Measurements from ENCODE around the gene LCN9. TPM values are rescaled to one million over a fixed set of nuclear protein-coding genes. Genes with fewer than 3 reads are reported as not detected.

Gene LCN9
- total and polyA plus RNA-seq, 2 experiments from 2014 or later, result not detected

DNA sequence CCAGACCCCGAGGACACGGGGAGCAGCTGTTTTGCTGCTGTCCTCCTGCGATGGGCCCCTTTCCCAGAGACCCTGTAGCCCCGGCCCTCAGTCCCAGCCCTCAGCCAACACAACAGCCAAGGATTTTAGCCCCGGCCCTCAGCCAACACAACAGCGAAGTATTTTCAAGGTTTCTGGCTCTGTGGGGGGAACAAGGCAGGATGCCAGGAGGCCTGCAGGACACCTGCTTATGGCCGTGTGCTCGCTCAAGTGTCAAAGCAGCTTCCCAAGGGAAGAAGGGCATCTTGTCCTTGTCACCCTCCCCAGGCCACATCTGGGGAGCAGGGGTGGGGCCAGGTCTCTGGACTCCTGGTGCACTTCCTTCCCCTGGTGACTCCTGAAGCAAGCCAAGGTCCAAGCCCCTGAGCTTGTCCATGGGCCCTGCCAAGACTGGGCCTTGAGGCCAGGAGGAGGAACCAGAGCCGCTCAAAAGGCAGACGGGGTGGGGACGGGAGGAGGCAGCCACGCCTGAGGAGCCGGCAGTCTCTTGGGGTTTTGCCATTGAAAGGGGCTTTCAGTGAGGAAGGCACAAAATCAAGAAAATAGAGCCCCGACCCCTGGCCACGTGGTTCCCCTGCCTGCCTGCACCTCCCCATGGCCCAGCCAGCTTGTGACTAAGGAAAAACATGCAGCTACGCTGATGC is 49.6 kb downstream of the LCN9 start (continued):
- TF ChIP-seq, protein P1, sequence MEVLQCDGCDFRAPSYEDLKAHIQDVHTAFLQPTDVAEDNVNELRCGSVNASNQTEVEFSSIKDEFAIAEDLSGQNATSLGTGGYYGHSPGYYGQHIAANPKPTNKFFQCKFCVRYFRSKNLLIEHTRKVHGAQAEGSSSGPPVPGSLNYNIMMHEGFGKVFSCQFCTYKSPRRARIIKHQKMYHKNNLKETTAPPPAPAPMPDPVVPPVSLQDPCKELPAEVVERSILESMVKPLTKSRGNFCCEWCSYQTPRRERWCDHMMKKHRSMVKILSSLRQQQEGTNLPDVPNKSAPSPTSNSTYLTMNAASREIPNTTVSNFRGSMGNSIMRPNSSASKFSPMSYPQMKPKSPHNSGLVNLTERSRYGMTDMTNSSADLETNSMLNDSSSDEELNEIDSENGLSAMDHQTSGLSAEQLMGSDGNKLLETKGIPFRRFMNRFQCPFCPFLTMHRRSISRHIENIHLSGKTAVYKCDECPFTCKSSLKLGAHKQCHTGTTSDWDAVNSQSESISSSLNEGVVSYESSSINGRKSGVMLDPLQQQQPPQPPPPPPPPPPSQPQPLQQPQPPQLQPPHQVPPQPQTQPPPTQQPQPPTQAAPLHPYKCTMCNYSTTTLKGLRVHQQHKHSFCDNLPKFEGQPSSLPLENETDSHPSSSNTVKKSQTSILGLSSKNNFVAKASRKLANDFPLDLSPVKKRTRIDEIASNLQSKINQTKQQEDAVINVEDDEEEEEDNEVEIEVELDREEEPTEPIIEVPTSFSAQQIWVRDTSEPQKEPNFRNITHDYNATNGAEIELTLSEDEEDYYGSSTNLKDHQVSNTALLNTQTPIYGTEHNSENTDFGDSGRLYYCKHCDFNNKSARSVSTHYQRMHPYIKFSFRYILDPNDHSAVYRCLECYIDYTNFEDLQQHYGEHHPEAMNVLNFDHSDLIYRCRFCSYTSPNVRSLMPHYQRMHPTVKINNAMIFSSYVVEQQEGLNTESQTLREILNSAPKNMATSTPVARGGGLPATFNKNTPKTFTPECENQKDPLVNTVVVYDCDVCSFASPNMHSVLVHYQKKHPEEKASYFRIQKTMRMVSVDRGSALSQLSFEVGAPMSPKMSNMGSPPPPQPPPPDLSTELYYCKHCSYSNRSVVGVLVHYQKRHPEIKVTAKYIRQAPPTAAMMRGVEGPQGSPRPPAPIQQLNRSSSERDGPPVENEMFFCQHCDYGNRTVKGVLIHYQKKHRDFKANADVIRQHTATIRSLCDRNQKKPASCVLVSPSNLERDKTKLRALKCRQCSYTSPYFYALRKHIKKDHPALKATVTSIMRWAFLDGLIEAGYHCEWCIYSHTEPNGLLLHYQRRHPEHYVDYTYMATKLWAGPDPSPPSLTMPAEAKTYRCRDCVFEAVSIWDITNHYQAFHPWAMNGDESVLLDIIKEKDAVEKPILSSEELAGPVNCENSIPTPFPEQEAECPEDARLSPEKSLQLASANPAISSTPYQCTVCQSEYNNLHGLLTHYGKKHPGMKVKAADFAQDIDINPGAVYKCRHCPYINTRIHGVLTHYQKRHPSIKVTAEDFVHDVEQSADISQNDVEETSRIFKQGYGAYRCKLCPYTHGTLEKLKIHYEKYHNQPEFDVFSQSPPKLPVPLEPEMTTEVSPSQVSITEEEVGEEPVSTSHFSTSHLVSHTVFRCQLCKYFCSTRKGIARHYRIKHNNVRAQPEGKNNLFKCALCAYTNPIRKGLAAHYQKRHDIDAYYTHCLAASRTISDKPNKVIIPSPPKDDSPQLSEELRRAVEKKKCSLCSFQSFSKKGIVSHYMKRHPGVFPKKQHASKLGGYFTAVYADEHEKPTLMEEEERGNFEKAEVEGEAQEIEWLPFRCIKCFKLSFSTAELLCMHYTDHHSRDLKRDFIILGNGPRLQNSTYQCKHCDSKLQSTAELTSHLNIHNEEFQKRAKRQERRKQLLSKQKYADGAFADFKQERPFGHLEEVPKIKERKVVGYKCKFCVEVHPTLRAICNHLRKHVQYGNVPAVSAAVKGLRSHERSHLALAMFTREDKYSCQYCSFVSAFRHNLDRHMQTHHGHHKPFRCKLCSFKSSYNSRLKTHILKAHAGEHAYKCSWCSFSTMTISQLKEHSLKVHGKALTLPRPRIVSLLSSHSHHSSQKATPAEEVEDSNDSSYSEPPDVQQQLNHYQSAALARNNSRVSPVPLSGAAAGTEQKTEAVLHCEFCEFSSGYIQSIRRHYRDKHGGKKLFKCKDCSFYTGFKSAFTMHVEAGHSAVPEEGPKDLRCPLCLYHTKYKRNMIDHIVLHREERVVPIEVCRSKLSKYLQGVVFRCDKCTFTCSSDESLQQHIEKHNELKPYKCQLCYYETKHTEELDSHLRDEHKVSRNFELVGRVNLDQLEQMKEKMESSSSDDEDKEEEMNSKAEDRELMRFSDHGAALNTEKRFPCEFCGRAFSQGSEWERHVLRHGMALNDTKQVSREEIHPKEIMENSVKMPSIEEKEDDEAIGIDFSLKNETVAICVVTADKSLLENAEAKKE (CRISPR knock-in tag; IDR thresholded peaks at IDR 0.05), result no peak
- TF ChIP-seq EZH2phosphoT487 (IDR thresholded peaks at IDR 0.05; ENCODE audit: unreplicated experiment) (no peak), ZNF114 (CRISPR knock-in tag; IDR thresholded peaks at IDR 0.05) (no peak)

DNA sequence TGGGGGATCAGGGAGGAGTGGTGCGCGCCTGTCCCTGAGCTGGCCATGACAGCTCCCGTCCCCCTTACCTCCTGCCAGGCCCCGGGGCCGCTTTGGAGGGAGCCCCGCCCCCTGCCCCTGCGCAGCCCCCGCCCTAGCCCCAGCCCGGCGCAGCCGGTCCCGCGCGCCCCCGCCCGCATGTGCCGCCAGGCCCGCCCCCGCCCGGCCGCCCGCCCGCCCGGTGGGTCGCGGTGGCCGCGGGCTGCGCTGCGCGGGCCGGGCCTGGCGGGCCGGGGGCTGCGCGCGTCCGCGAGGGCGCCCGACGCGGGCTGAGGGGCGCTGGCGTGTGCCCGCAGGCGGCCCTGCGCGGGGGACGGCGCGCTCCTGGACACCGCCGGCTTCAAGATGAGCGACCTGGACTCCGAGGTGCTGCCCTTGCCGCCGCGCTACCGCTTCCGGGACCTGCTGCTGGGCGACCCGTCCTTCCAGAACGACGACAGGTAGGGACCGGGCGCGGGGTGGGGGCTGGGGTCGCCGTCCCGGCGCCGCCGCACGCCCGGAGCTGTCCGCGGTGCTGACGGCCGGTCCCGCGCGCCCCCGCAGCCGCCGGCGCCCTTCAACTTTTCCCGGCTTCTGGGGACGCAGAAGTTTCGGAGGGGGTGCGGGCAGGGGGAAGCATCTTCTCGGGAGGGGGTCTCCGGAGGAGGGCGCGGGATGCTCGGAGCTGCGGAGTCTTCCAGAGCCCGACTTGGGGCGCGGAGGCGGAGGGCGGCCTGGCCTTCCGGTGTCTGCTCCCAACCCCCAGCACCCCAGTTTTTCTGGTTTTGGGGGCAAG is 51.3 kb downstream of the LCN9 start:
- Histone ChIP-seq H3K4me1 (ENCODE audit: insufficient read depth) (no peaks in the 10 kb centered on the region), H3K4me2 (peak overlapping the region; percentile 72), H3K4me3 (peak overlapping the region; percentile 47; the same call in 1 of the 2 replicates), H2AFZ (no peak overlapping the region), H3F3A (replicated peaks; ENCODE audit: low read depth) (0 out of 2 replicates have a peak, but pooled peaks cover 8% of the 10 kb centered on the region), H3K27me3 (ENCODE audit: insufficient read depth) (peaks cover 9% of the 10 kb centered on the region; the same call in 1 of the 2 replicates), H4K20me1 (replicated peaks; ENCODE audit: insufficient read depth) (no peaks in the 10 kb centered on the region), H3K27ac (ENCODE audit: low read depth) (no peak overlapping the region), H3K36me3 (ENCODE audit: insufficient read depth) (no peaks in the 10 kb centered on the region), H3K79me2 (replicated peaks; ENCODE audit: insufficient read depth) (no peaks in the 10 kb centered on the region), H3K9me2 (ENCODE audit: insufficient read depth) (no peaks in the 10 kb centered on the region)
- peaks cover 31% of the 10 kb centered on the region for H3K27me3 Mint-ChIP-seq (ENCODE audit: insufficient read depth, low read depth, poor library complexity)
- TF ChIP-seq, protein P2, sequence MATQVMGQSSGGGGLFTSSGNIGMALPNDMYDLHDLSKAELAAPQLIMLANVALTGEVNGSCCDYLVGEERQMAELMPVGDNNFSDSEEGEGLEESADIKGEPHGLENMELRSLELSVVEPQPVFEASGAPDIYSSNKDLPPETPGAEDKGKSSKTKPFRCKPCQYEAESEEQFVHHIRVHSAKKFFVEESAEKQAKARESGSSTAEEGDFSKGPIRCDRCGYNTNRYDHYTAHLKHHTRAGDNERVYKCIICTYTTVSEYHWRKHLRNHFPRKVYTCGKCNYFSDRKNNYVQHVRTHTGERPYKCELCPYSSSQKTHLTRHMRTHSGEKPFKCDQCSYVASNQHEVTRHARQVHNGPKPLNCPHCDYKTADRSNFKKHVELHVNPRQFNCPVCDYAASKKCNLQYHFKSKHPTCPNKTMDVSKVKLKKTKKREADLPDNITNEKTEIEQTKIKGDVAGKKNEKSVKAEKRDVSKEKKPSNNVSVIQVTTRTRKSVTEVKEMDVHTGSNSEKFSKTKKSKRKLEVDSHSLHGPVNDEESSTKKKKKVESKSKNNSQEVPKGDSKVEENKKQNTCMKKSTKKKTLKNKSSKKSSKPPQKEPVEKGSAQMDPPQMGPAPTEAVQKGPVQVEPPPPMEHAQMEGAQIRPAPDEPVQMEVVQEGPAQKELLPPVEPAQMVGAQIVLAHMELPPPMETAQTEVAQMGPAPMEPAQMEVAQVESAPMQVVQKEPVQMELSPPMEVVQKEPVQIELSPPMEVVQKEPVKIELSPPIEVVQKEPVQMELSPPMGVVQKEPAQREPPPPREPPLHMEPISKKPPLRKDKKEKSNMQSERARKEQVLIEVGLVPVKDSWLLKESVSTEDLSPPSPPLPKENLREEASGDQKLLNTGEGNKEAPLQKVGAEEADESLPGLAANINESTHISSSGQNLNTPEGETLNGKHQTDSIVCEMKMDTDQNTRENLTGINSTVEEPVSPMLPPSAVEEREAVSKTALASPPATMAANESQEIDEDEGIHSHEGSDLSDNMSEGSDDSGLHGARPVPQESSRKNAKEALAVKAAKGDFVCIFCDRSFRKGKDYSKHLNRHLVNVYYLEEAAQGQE (IDR thresholded peaks at IDR 0.05; ENCODE audit: unreplicated experiment), result peak; percentile 83
- TF ChIP-seq EZH2 (IDR thresholded peaks at IDR 0.05; ENCODE audit: low read depth, unreplicated experiment), result no peak
- no peak overlapping the region for H3K27ac Mint-ChIP-seq
- peak; percentile 63 for ATAC-seq
- no peaks in the 10 kb centered on the region for H3K36me3 Mint-ChIP-seq (ENCODE audit: low read depth)
- H3K9me3 Mint-ChIP-seq, result no peaks in the 10 kb centered on the region
- peak overlapping the region; percentile 58 for H3K4me3 Mint-ChIP-seq
- DNase-seq (ENCODE audit: low spot score), result peak; percentile 69
- no peaks in the 10 kb centered on the region for H3K4me1 Mint-ChIP-seq
